Adrenal gland (tissue), 12 donors: ENCODE data around the gene GSG1L2. TPM values are rescaled to one million over a fixed set of nuclear protein-coding genes. Genes with fewer than 3 reads are reported as not detected.

Experiments
- DNase-seq, 7 donors: peaks; one replicate each; pipeline ENCODE4 v3.0.0-alpha.2; 2019 to 2020
- H3K27ac ChIP-seq, 5 donors: fragments of 200-600 bp; sonication (generic) in 4 of 5; 1 replicate in 3 of 5; 2 replicates in 2 of 5; pipeline versions ENCODE4 v1.5.1 to v1.8.0; 2016 to 2020; ENCODE audit warnings: mild to moderate bottlenecking in 1 of 5
- H3K27me3 ChIP-seq: fragments of 200-600 bp; 2 replicates; pipeline ENCODE4 v1.8.0; 2021
- H3K36me3 ChIP-seq, 2 donors: fragments of 200-600 bp; replicated peaks in 1 of 2; 1 replicate in 1 of 2; 2 replicates in 1 of 2; pipeline versions ENCODE4 v1.5.1 to v1.8.0; 2018 to 2022
- H3K4me1 ChIP-seq, 2 donors: fragments of 200-600 bp; replicated peaks in 1 of 2; 1 replicate in 1 of 2; 2 replicates in 1 of 2; pipeline versions ENCODE4 v1.5.1 to v1.8.0; 2018 to 2021
- H3K4me3 ChIP-seq, 4 donors: fragments of 200-600 bp; sonication (generic) in 3 of 4; one replicate each; pipeline ENCODE4 v1.5.1; 2016 to 2018
- H3K9me3 ChIP-seq, 3 donors: fragments of 200-600 bp; sonication (generic) in 1 of 3; replicated peaks in 1 of 3; 1 replicate in 2 of 3; 2 replicates in 1 of 3; pipeline versions ENCODE4 v1.5.1 to v1.8.0; 2016 to 2021
- POLR2A ChIP-seq, 2 donors: fragments of 450-650 bp; IDR thresholded peaks; one replicate each; pipeline ENCODE4 v1.6.1; 2017; ENCODE audit warnings: antibody characterized with exemption in 2 of 2, mild to moderate bottlenecking in 2 of 2, moderate library complexity in 1 of 2
- WGBS, 4 donors: extraction: QIAGEN DNeasy Blood & Tissue Kit in 2 of 4; methylation state at CpG; one replicate each; pipeline versions ENCODE4 v1.1.5 to v1.1.7; 2013 to 2017; 5-methylcytosine and 5-hydroxymethylcytosine counted together
- intact Hi-C, 2 donors: fragments of 100-400 bp; cut with DNase I; formaldehyde crosslinking; loops; one replicate each; pipeline versions ENCODE4 v1.14.1 to v1.15.0; 2022 to 2023
- polyA plus RNA-seq, 3 donors: library from polyadenylated mRNA; stranded (reverse); fragments of 200-250 nt in 2 of 3; fragments of 350-450 nt in 1 of 3; fragmentation: Illumina TruSeq in 1 of 3; extraction: RNeasy Lipid Tissue Mini Kit (QIAGEN cat#74804) in 1 of 3; gene quantifications; one replicate each; pipeline ENCODE4 v1.2.3, GENCODE V29; 2013 to 2014
- total RNA-seq, 9 donors: library from RNA; depleted of rRNA in 4 of 9; stranded (reverse); fragments of >200 nt in 4 of 9; fragments of 120-200 nt in 1 of 9; fragmentation: NEBNext Ultra II Directional in 1 of 9; extraction: Animal tissue kit (Norgen Biotek cat#: 25700) in 1 of 9; gene quantifications; one replicate each; pipeline versions ENCODE4 v1.1.0 to v1.2.4, GENCODE V29; 2013 to 2023
- TF ChIP-seq, protein P1 (sequence below), 6 experiments: fragments of 450-650 bp in 4 of 6; fragments of 200-600 bp in 2 of 6; sonication (generic) in 1 of 6; IDR thresholded peaks; 1 replicate in 5 of 6; 2 replicates in 1 of 6; pipeline versions ENCODE4 v1.5.1 to v1.8.0; 2016 to 2021; ENCODE audit warnings: antibody characterized with exemption in 6 of 6, mild to moderate bottlenecking in 2 of 6, moderate library complexity in 1 of 6
- donor health status: healthy with polysubstance abuse.
- donor health status: Bipolar disorder and iron deficiency.
- donor health status: DM: yes; HTN: yes; CAD: no.
- donor health status: DM: no; HTN: no; CAD: no.
- donor health status: DM: no; HTN: no; CAD: no.
- donor health status: DM: yes; HTN: yes; CAD: no.

GSG1L2 gene
- total and polyA plus RNA-seq, 12 donors: not detected

DNA sequence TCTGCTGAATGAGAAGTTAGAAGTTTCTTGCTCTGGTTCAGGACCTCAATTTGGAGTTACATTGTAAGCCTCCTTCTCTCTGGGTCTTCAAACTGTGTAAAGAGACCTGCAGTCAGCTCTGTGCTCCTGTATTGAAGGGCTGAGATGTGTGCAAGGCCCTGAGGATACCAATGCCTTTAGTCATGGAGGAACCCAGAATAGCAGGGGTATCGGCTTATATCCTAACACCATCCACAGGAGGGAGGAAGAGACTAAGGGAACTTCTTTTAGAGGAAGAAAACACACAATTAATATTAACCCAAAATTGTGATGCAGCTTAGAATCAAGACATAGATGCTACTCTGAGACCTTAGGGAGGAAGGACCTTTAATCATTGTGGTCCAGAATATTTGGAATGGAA lies 40.3 kb upstream of the GSG1L2 start:
- no peak for TF ChIP-seq POLR2A (IDR thresholded peaks at IDR 0.05)
- TF ChIP-seq, protein P1, sequence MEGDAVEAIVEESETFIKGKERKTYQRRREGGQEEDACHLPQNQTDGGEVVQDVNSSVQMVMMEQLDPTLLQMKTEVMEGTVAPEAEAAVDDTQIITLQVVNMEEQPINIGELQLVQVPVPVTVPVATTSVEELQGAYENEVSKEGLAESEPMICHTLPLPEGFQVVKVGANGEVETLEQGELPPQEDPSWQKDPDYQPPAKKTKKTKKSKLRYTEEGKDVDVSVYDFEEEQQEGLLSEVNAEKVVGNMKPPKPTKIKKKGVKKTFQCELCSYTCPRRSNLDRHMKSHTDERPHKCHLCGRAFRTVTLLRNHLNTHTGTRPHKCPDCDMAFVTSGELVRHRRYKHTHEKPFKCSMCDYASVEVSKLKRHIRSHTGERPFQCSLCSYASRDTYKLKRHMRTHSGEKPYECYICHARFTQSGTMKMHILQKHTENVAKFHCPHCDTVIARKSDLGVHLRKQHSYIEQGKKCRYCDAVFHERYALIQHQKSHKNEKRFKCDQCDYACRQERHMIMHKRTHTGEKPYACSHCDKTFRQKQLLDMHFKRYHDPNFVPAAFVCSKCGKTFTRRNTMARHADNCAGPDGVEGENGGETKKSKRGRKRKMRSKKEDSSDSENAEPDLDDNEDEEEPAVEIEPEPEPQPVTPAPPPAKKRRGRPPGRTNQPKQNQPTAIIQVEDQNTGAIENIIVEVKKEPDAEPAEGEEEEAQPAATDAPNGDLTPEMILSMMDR (IDR thresholded peaks at IDR 0.05): no peak
- Histone ChIP-seq H3K4me1 (no peaks in the 10 kb centered on the region), H3K36me3 (no peaks in the 10 kb centered on the region), H3K27me3 (no peaks in the 10 kb centered on the region), H3K27ac (no peak overlapping the region), H3K4me3 (no peak overlapping the region), H3K9me3 (peaks cover 0 to 5% (median 0%) of the 10 kb centered on the region in 3 donors)
- 80 to 92% (median 89%) methylated on average over 1 of the region's 1 CpG for WGBS, 4 donors
- intact Hi-C loops: no loop called here
- DNase-seq: no peak

DNA sequence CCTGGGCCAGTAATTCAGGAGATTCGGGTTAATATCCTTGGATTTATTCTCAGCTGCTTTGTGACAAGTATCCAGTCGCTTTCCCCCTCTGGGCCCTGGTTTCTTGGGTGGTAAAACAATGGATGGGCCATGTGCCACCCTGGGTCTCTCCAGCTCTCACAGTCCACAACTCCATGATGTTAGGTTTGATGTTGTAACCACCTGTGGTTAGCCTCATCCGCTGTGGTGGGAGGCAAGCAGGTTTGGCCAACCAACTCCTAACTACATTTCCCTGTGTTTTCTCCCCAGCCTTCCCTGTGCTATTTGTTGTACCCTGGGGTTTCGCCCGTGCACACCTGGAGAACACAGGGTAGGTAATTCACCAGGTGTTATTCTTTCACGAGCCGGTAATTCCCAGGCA lies 39.0 kb upstream of the GSG1L2 start:
- H3K4me3 ChIP-seq: no peak overlapping the region
- peaks cover 0 to 5% (median 0%) of the 10 kb centered on the region in 3 donors for H3K9me3 ChIP-seq
- no peak overlapping the region for H3K27ac ChIP-seq
- intact Hi-C loops: no loop called here
- WGBS, 4 donors: 70 to 92% (median 81%) methylated on average over 7 of the region's 7 CpGs
- no peaks in the 10 kb centered on the region for H3K36me3 ChIP-seq
- H3K27me3 ChIP-seq: no peaks in the 10 kb centered on the region
- no peak for DNase-seq
- TF ChIP-seq POLR2A (IDR thresholded peaks at IDR 0.05): no peak
- TF ChIP-seq, protein P1 (IDR thresholded peaks at IDR 0.05): no peak
- no peaks in the 10 kb centered on the region for H3K4me1 ChIP-seq

DNA sequence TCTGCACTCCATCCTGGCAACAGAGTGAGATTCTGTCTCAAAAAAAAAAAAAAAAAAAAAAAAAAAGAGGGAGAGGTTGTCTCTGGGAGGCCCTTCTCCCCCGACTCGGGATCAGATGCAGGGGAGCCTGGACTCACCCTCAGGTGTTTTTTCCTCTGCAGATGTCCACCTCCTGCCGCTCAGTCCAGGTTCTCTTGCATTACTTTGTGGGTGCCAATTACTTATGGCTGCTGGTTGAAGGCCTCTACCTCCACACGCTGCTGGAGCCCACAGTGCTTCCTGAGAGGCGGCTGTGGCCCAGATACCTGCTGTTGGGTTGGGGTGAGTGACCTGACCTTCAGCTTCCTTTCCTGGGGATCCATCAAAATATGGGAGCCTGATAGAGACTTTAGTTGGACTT lies 37.9 kb upstream of the GSG1L2 start:
- WGBS, 4 donors: 71 to 93% (median 82%) methylated on average over 5 of the region's 5 CpGs
- intact Hi-C loops: no loop called here
- DNase-seq: no peak
- no peak overlapping the region for H3K27ac ChIP-seq
- H3K9me3 ChIP-seq: peaks cover 0 to 5% (median 0%) of the 10 kb centered on the region in 3 donors
- no peaks in the 10 kb centered on the region for H3K36me3 ChIP-seq
- H3K4me3 ChIP-seq: no peak overlapping the region
- no peaks in the 10 kb centered on the region for H3K4me1 ChIP-seq
- no peak for TF ChIP-seq POLR2A (IDR thresholded peaks at IDR 0.05)
- TF ChIP-seq, protein P1 (IDR thresholded peaks at IDR 0.05): no peak
- no peaks in the 10 kb centered on the region for H3K27me3 ChIP-seq

DNA sequence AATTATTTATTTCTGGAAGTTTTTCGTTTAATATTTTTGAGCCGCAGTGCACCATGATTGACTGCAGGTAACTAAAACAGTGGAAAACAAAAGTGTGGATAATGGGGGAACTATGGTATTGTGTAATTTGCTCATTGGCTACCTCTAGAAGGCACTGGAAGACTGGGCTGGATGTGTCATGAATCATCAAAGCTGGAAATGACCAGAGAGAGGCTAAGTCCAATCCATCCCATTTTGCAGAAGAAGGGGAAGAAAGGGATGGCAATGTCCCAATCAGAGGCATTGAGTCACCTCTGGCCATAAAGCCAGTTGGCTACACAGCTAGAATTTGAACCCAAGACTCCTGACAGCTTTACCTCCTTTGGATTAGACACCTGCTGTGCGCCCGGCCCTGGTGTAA lies 33.2 kb upstream of the GSG1L2 start:
- H3K27ac ChIP-seq: no peak overlapping the region
- no peak overlapping the region for H3K4me3 ChIP-seq
- 67 to 88% (median 83%) methylated on average over 4 of the region's 4 CpGs for WGBS, 4 donors
- peaks cover 0 to 5% (median 0%) of the 10 kb centered on the region in 3 donors for H3K9me3 ChIP-seq
- no peaks in the 10 kb centered on the region for H3K36me3 ChIP-seq
- no peak for DNase-seq
- no peaks in the 10 kb centered on the region for H3K27me3 ChIP-seq
- no peaks in the 10 kb centered on the region for H3K4me1 ChIP-seq
- intact Hi-C loops: no loop called here
- TF ChIP-seq, protein P1 (IDR thresholded peaks at IDR 0.05): no peak
- no peak for TF ChIP-seq POLR2A (IDR thresholded peaks at IDR 0.05)
